Keratinocyte (primary cell): Measurements from ENCODE around the gene RAB30. TPM values are rescaled to one million over a fixed set of nuclear protein-coding genes. Genes with fewer than 3 reads are reported as not detected.

Source experiments
- DNase-seq: peaks from one replicate; pipeline ENCODE4 v3.0.0-alpha.2; 2011; ENCODE audit warnings: low read depth, missing footprints, low spot score
- FAIRE-seq: peaks from 2 replicates; lab custom pipeline; 2011; peaks lifted over from hg19 to GRCh38; lab: Jason Lieb, UNC
- H2AFZ ChIP-seq: 2 replicates; pipeline ENCODE4 v1.6.0; 2012; ENCODE audit warnings: low read length, control low read depth, inconsistent platforms; ENCODE audit not compliant: control insufficient read depth
- H3K27ac ChIP-seq: 2 replicates; pipeline ENCODE4 v1.5.1; 2011; ENCODE audit warnings: low read length; ENCODE audit not compliant: control insufficient read depth, insufficient read depth
- H3K27me3 ChIP-seq: 3 replicates; pipeline ENCODE4 v1.6.0; 2011; ENCODE audit warnings: low read length; ENCODE audit not compliant: control insufficient read depth, insufficient read depth; ENCODE audit errors: extremely low read depth
- H3K36me3 ChIP-seq, 2 experiments: 2 replicates in 1 of 2; 3 replicates in 1 of 2; pipeline ENCODE4 v1.5.1; 2011; ENCODE audit warnings: low read length in 2 of 2, mild to moderate bottlenecking in 1 of 2; ENCODE audit not compliant: control insufficient read depth in 2 of 2, insufficient read depth in 2 of 2; ENCODE audit errors: extremely low read depth in 1 of 2
- H3K4me1 ChIP-seq: 3 replicates; pipeline ENCODE4 v1.5.1; 2011; ENCODE audit warnings: low read length; ENCODE audit not compliant: control insufficient read depth, insufficient read depth; ENCODE audit errors: extremely low read depth
- H3K4me2 ChIP-seq: 3 replicates; pipeline ENCODE4 v1.6.0; 2011; ENCODE audit warnings: low read depth, low read length; ENCODE audit not compliant: control insufficient read depth, insufficient read depth; ENCODE audit errors: extremely low read depth
- H3K4me3 ChIP-seq, 3 experiments: fragments of 200-600 bp in 1 of 3; sonication (generic) in 1 of 3; 2 replicates in 2 of 3; 3 replicates in 1 of 3; pipeline ENCODE4 v1.5.1; 2011 to 2016; ENCODE audit warnings: low read length in 3 of 3, mild to moderate bottlenecking in 3 of 3, control low read depth in 2 of 3, inconsistent platforms in 1 of 3, low read depth in 1 of 3, mixed read lengths in 1 of 3, mixed run types in 1 of 3, moderate library complexity in 1 of 3; ENCODE audit not compliant: control insufficient read depth in 2 of 3, insufficient read depth in 2 of 3; ENCODE audit errors: extremely low read depth in 1 of 3
- H3K79me2 ChIP-seq: 2 replicates; pipeline ENCODE4 v1.6.0; 2012; ENCODE audit warnings: low read length; ENCODE audit not compliant: control insufficient read depth, insufficient read depth
- H3K9ac ChIP-seq: 3 replicates; pipeline ENCODE4 v1.6.0; 2011; ENCODE audit warnings: low read length; ENCODE audit not compliant: control insufficient read depth, insufficient read depth; ENCODE audit errors: extremely low read depth
- H3K9me1 ChIP-seq: 3 replicates; pipeline ENCODE4 v1.6.0; 2011; ENCODE audit warnings: low read length; ENCODE audit not compliant: control insufficient read depth, insufficient read depth; ENCODE audit errors: extremely low read depth
- H3K9me3 ChIP-seq: 2 replicates; pipeline ENCODE4 v1.5.1; 2012; ENCODE audit warnings: low read depth, low read length; ENCODE audit not compliant: control insufficient read depth
- H4K20me1 ChIP-seq: 3 replicates; pipeline ENCODE4 v1.6.0; 2011; ENCODE audit warnings: low read length; ENCODE audit not compliant: control insufficient read depth, insufficient read depth; ENCODE audit errors: extremely low read depth
- CTCF ChIP-seq, 3 experiments: IDR thresholded peaks in 1 of 3; conservative IDR thresholded peaks in 1 of 3; optimal IDR thresholded peaks in 1 of 3; 2 replicates in 2 of 3; 3 replicates in 1 of 3; pipeline versions ENCODE3 to v1.5.1; 2011; ENCODE audit warnings: low read length in 3 of 3, mild to moderate bottlenecking in 3 of 3, moderate library complexity in 2 of 3, control low read depth in 1 of 3, inconsistent platforms in 1 of 3; ENCODE audit not compliant: insufficient read depth in 2 of 3; ENCODE audit errors: extremely low read depth in 1 of 3
- EZH2 ChIP-seq: IDR thresholded peaks from one replicate; pipeline ENCODE4 v1.6.1; 2012; ENCODE audit warnings: inconsistent platforms, mild to moderate bottlenecking, low read length, moderate library complexity
- dilution Hi-C: fragments of 300-500 bp; cut with MboI; formaldehyde crosslinking; loops from one replicate; pipeline ENCODE4 v1.7.0; 2020; ENCODE audit warnings: low sequenced_read_pairs; ENCODE audit not compliant: extremely low pct_ligation_motif_present
- polyA plus RNA-seq, 5 experiments: library from polyadenylated mRNA; depleted of rRNA in 3 of 5; stranded (reverse) in 3 of 5; stranded (forward) in 1 of 5; unstranded in 1 of 5; fragments of >200 nt; gene quantifications; 1 replicate in 1 of 5; 2 replicates in 3 of 5; 3 replicates in 1 of 5; pipeline versions ENCODE4 v1.2.1 to v1.2.3, GENCODE V29; 2011 to 2012; ENCODE audit warnings: missing spikeins in 2 of 5, low read depth in 1 of 5, low replicate concordance in 1 of 5

RAB30 gene
- polyA plus RNA-seq, 1 donor (not counting 4 experiments of a cell fraction or from before 2014, with no cell fraction given), result 9.3 TPM

- DNase-seq (no peak), FAIRE-seq (no peak)
- Histone ChIP-seq H3K4me2 (no peak overlapping the region), H3K9ac (no peak overlapping the region), H2AFZ (no peak overlapping the region), H3K27ac (no peak overlapping the region), H3K4me1 (peaks cover 11% of the 10 kb centered on the region), H4K20me1 (no peaks in the 10 kb centered on the region), H3K36me3 (no peaks in the 10 kb centered on the region), H3K4me3 (no peak overlapping the region), H3K9me3 (no peaks in the 10 kb centered on the region), H3K27me3 (no peaks in the 10 kb centered on the region), H3K9me1 (peaks cover 3% of the 10 kb centered on the region), H3K79me2 (no peaks in the 10 kb centered on the region)
- dilution Hi-C loops, result no loop called here
- TF ChIP-seq EZH2 (no peak), CTCF (optimal IDR thresholded peaks at IDR 0.05 in 1 of 3, IDR thresholded peaks at IDR 0.05 in 1 of 3, conservative IDR thresholded peaks at IDR 0.05 in 1 of 3; ENCODE audit: extremely low read depth in 1 of 3, insufficient read depth in 2 of 3, low read length in 3 of 3) (no peak)
Measured at GRCh38 chr11:83007477-83007876, 64.2 kb downstream of the RAB30 start.

- H3K27me3 ChIP-seq, result no peaks in the 10 kb centered on the region
- TF ChIP-seq EZH2 (no peak), CTCF (optimal IDR thresholded peaks at IDR 0.05 in 1 of 3, IDR thresholded peaks at IDR 0.05 in 1 of 3, conservative IDR thresholded peaks at IDR 0.05 in 1 of 3; ENCODE audit: extremely low read depth in 1 of 3, insufficient read depth in 2 of 3, low read length in 3 of 3) (no peak)
- DNase-seq (no peak), FAIRE-seq (no peak)
- H3K79me2 ChIP-seq, result no peaks in the 10 kb centered on the region
- H4K20me1 ChIP-seq, result no peaks in the 10 kb centered on the region
- dilution Hi-C loops, result no loop called here
- H3K9me1 ChIP-seq, result peaks cover 3% of the 10 kb centered on the region
- no peak overlapping the region for H3K27ac ChIP-seq
- no peak overlapping the region for H3K4me3 ChIP-seq
- no peaks in the 10 kb centered on the region for H3K36me3 ChIP-seq
- H3K9me3 ChIP-seq, result no peaks in the 10 kb centered on the region
- no peak overlapping the region for H3K9ac ChIP-seq
- no peak overlapping the region for H3K4me2 ChIP-seq
- H2AFZ ChIP-seq, result no peak overlapping the region
- peaks cover 11% of the 10 kb centered on the region for H3K4me1 ChIP-seq
Measured at GRCh38 chr11:83006877-83007330, 64.8 kb downstream of the RAB30 start.
